HCT116 (cell line): Measurements from ENCODE around the gene MAPK8. TPM values are rescaled to one million over a fixed set of nuclear protein-coding genes. Genes with fewer than 3 reads are reported as not detected.

Experiments
- ATAC-seq: fragments of 200-7000 bp; cut with Tn5 transposase; 2 replicates; pipeline ENCODE4 v1.9.1; 2020; ENCODE audit warnings: mild to moderate bottlenecking, moderate library complexity
- BruUV-seq: library from RNA; stranded (reverse); fragments of 400-500 nt; replicated peaks from 2 replicates; lab custom pipeline; 2021; lab: Mats Ljungman, UMichigan
- CTCF ChIA-PET: fragments of 300-600 bp; sonication (Branson Sonifier 250); formaldehyde crosslinking; loops from one replicate; lab custom pipeline; 2021; ENCODE audit warnings: antibody characterized with exemption; lab: Charles Lee
- POLR2A ChIA-PET: fragments of 300-600, 350-600 bp; sonication (Branson Sonifier 250); formaldehyde crosslinking; loops from one replicate; lab custom pipeline; 2021; ENCODE audit warnings: antibody characterized with exemption; lab: Charles Lee
- RAD21 ChIA-PET, 2 experiments: fragments of 300-600 bp; sonication (Branson Sonifier 250); formaldehyde crosslinking; loops; one replicate each; lab custom pipeline; 2023; ENCODE audit warnings: low total read pairs in 2 of 2; ENCODE audit not compliant: uncharacterized antibody in 2 of 2, unreplicated experiment in 2 of 2, low non-redundant PET in 1 of 2; lab: Charles Lee
- DNase-seq: peaks from one replicate; pipeline ENCODE4 v3.0.0-alpha.2; 2010; ENCODE audit warnings: low read depth, low spot score
- H2AFZ ChIP-seq: fragments of 200-600 bp; shearing (Covaris generic), sonication (generic); 2 replicates; pipeline ENCODE4 v1.6.1; 2017; ENCODE audit warnings: low read depth, mixed run types, mixed read lengths, antibody characterized with exemption, low read length; ENCODE audit not compliant: poor library complexity, severe bottlenecking
- H3K27ac ChIP-seq: 2 replicates; pipeline ENCODE4 v1.5.1; 2012; ENCODE audit warnings: low read depth, low read length
- H3K27me3 ChIP-seq: fragments of 200-600 bp; sonication (generic); 2 replicates; pipeline ENCODE4 v1.6.1; 2016; ENCODE audit warnings: mixed run types, low read length, mixed read lengths; ENCODE audit not compliant: insufficient read depth
- H3K36me3 ChIP-seq, 2 experiments: fragments of 200-500 bp in 1 of 2; fragments of 200-600 bp in 1 of 2; sonication (Bioruptor generic) in 1 of 2; sonication (generic) in 1 of 2; 2 replicates each; pipeline versions ENCODE4 v1.5.1 to v1.6.1; 2014 to 2016; ENCODE audit warnings: low read length in 2 of 2, inconsistent platforms in 1 of 2, mixed read lengths in 1 of 2, mixed run types in 1 of 2; ENCODE audit not compliant: insufficient read depth in 2 of 2, control insufficient read depth in 1 of 2
- H3K4me1 ChIP-seq, 2 experiments: fragments of 200-600 bp in 1 of 2; sonication (generic) in 1 of 2; 2 replicates each; pipeline versions ENCODE4 v1.5.1 to v1.6.1; 2012 to 2017; ENCODE audit warnings: low read length in 2 of 2, inconsistent platforms in 1 of 2, mild to moderate bottlenecking in 1 of 2, mixed read lengths in 1 of 2, mixed run types in 1 of 2, moderate library complexity in 1 of 2; ENCODE audit not compliant: insufficient read depth in 2 of 2, control insufficient read depth in 1 of 2
- H3K4me2 ChIP-seq: fragments of 200-600 bp; sonication (generic); 2 replicates; pipeline ENCODE4 v1.6.1; 2017; ENCODE audit warnings: mixed run types, low read length, mixed read lengths
- H3K4me3 ChIP-seq, 2 experiments: fragments of 200-600 bp in 1 of 2; sonication (generic) in 1 of 2; replicated peaks in 1 of 2; 2 replicates each; pipeline ENCODE4 v1.5.1; 2011 to 2016; ENCODE audit warnings: low read length in 2 of 2, control low read depth in 1 of 2, low read depth in 1 of 2, mild to moderate bottlenecking in 1 of 2, mixed read lengths in 1 of 2, mixed run types in 1 of 2
- H3K79me2 ChIP-seq: fragments of 200-600 bp; sonication (generic); 2 replicates; pipeline ENCODE4 v1.6.1; 2017; ENCODE audit warnings: mild to moderate bottlenecking, mixed run types, low read length, moderate library complexity, mixed read lengths; ENCODE audit not compliant: insufficient read depth
- H3K9ac ChIP-seq: fragments of 200-600 bp; sonication (generic); 2 replicates; pipeline ENCODE4 v1.6.1; 2016; ENCODE audit warnings: low read length, mixed read lengths
- H3K9me2 ChIP-seq: fragments of 200-600 bp; sonication (generic), shearing (Covaris generic); 2 replicates; pipeline ENCODE4 v1.6.1; 2017; ENCODE audit warnings: mixed run types, mild to moderate bottlenecking, moderate library complexity; ENCODE audit not compliant: insufficient read depth
- H3K9me3 ChIP-seq, 2 experiments: fragments of 200-500 bp in 1 of 2; fragments of 200-600 bp in 1 of 2; sonication (Bioruptor generic) in 1 of 2; sonication (generic) in 1 of 2; 2 replicates each; pipeline ENCODE4 v1.6.1; 2014 to 2017; ENCODE audit warnings: low read length in 2 of 2, mixed read lengths in 2 of 2, inconsistent platforms in 1 of 2, low read depth in 1 of 2, mild to moderate bottlenecking in 1 of 2, mixed run types in 1 of 2, moderate library complexity in 1 of 2; ENCODE audit not compliant: control insufficient read depth in 1 of 2, insufficient read depth in 1 of 2
- H4K20me1 ChIP-seq: fragments of 200-600 bp; sonication (generic), shearing (Covaris generic); 2 replicates; pipeline ENCODE4 v1.6.1; 2017; ENCODE audit warnings: mixed run types, mild to moderate bottlenecking, moderate library complexity; ENCODE audit not compliant: insufficient read depth
- EGR1 ChIP-seq: IDR thresholded peaks from 2 replicates; pipeline ENCODE4 v1.6.1; 2012; ENCODE audit warnings: low read depth
- EZH2phosphoT487 ChIP-seq: fragments of 200-600 bp; IDR thresholded peaks from 2 replicates; pipeline ENCODE4 v1.6.1; 2018; ENCODE audit warnings: antibody characterized with exemption, borderline replicate concordance
- FOSL1 ChIP-seq: IDR thresholded peaks from 2 replicates; pipeline ENCODE4 v1.6.1; 2012; ENCODE audit warnings: low read depth
- SIN3A ChIP-seq: IDR thresholded peaks from 2 replicates; pipeline ENCODE4 v1.6.1; 2012; ENCODE audit warnings: low read depth
- SRF ChIP-seq: IDR thresholded peaks from 2 replicates; pipeline ENCODE4 v1.6.1; 2012; ENCODE audit warnings: low read depth
- YY1 ChIP-seq: IDR thresholded peaks from 2 replicates; pipeline ENCODE4 v1.6.1; 2011; ENCODE audit warnings: low read length, low read depth, moderate library complexity, mild to moderate bottlenecking; ENCODE audit not compliant: insufficient replicate concordance; ENCODE audit errors: extremely low read depth
- intact Hi-C: fragments of 100-400 bp; cut with micrococcal nuclease; formaldehyde crosslinking; loops from 2 replicates; pipeline ENCODE4 v1.10.0; 2022
- total RNA-seq: library from RNA; stranded (reverse); gene quantifications from one replicate; pipeline ENCODE4 v1.2.1, GENCODE V29; 2021; ENCODE audit not compliant: unreplicated experiment
- TF ChIP-seq, protein P1 (sequence below), 3 experiments: fragments of 200-600 bp in 1 of 3; sonication (generic) in 1 of 3; IDR thresholded peaks in 2 of 3; conservative IDR thresholded peaks in 1 of 3; 2 replicates each; pipeline ENCODE4 v1.5.1; 2012 to 2017; ENCODE audit warnings: low read depth in 2 of 3, low read length in 2 of 3, antibody characterized with exemption in 1 of 3, borderline replicate concordance in 1 of 3, control low read depth in 1 of 3, mild to moderate bottlenecking in 1 of 3, mixed read lengths in 1 of 3, mixed run types in 1 of 3, moderate library complexity in 1 of 3; ENCODE audit not compliant: insufficient read depth in 1 of 3
- TF ChIP-seq, protein P2 (sequence below): IDR thresholded peaks from 2 replicates; pipeline ENCODE4 v1.6.1; 2012; ENCODE audit warnings: low read depth

MAPK8 gene
- total RNA-seq, 1 experiment from 2014 or later = 71.0 TPM

DNA sequence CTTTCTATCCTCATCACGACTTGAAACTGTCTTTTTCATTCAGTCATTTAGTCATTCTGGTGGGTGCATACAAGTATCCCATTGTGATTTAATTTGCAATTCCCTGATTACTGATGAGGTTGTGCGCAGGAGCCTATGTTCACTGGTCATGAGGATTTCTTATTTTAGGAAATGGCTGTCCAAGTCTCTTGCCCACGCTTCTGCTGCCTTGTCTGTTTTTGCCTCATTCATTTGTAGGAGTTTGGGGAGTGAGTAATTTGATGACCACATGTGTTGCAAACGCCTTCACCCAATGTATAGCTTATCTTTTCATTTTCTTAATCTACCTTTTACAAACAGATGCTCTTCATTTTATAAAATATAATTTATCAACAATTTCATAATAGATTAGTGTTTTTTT is 171.1 kb downstream of the MAPK8 start:
- Histone ChIP-seq H3K4me1 (no peaks in the 10 kb centered on the region), H3K9me2 (no peaks in the 10 kb centered on the region), H3K9me3 (no peaks in the 10 kb centered on the region), H4K20me1 (no peaks in the 10 kb centered on the region), H3K27ac (no peak overlapping the region), H3K36me3 (no peaks in the 10 kb centered on the region), H2AFZ (no peak overlapping the region), H3K4me2 (no peak overlapping the region), H3K79me2 (no peaks in the 10 kb centered on the region), H3K4me3 (no peak overlapping the region), H3K9ac (no peak overlapping the region), H3K27me3 (no peaks in the 10 kb centered on the region)
- intact Hi-C loops = no loop called here
- DNase-seq (no peak), ATAC-seq (no peak)
- ChIA-PET POLR2A (no interaction called here), RAD21 (no interaction called here), CTCF (no interaction called here)
- no TSS peak for BruUV-seq
- no peak for TF ChIP-seq EGR1
- no peak for TF ChIP-seq FOSL1
- no peak for TF ChIP-seq SRF

DNA sequence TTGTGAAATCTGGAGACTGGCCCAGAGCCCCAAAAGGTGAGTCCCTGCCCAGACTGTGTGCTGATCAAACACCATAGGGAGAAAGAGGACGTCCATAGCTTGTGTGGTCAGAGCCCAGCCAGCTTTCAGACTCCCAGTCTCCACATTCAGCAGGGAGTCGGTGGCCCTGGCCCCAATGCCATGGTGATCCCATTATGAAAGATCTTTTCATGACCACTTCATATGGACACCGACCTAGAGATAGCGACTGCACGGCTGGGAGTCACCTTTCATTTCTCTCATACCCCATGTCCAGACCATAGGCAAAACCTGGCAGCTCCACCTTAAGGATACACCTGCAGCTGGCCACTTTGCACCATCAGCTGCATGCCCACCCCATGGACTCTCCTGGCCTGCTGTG is 172.0 kb downstream of the MAPK8 start:
- ATAC-seq (no peak), DNase-seq (no peak)
- ChIA-PET CTCF (no interaction called here), POLR2A (no interaction called here), RAD21 (no interaction called here)
- H3K36me3 ChIP-seq = no peaks in the 10 kb centered on the region
- no peak overlapping the region for H3K4me3 ChIP-seq
- H3K9ac ChIP-seq = no peak overlapping the region
- no peaks in the 10 kb centered on the region for H3K27me3 ChIP-seq
- intact Hi-C loops = no loop called here
- no peak overlapping the region for H2AFZ ChIP-seq
- no peaks in the 10 kb centered on the region for H4K20me1 ChIP-seq
- H3K79me2 ChIP-seq = no peaks in the 10 kb centered on the region
- H3K4me2 ChIP-seq = no peak overlapping the region
- H3K9me2 ChIP-seq = no peaks in the 10 kb centered on the region
- no peaks in the 10 kb centered on the region for H3K9me3 ChIP-seq
- H3K27ac ChIP-seq = no peak overlapping the region
- TF ChIP-seq YY1 (no peak), SRF (no peak), SIN3A (no peak), EZH2phosphoT487 (no peak)
- TF ChIP-seq, protein P1, sequence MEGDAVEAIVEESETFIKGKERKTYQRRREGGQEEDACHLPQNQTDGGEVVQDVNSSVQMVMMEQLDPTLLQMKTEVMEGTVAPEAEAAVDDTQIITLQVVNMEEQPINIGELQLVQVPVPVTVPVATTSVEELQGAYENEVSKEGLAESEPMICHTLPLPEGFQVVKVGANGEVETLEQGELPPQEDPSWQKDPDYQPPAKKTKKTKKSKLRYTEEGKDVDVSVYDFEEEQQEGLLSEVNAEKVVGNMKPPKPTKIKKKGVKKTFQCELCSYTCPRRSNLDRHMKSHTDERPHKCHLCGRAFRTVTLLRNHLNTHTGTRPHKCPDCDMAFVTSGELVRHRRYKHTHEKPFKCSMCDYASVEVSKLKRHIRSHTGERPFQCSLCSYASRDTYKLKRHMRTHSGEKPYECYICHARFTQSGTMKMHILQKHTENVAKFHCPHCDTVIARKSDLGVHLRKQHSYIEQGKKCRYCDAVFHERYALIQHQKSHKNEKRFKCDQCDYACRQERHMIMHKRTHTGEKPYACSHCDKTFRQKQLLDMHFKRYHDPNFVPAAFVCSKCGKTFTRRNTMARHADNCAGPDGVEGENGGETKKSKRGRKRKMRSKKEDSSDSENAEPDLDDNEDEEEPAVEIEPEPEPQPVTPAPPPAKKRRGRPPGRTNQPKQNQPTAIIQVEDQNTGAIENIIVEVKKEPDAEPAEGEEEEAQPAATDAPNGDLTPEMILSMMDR (IDR thresholded peaks at IDR 0.05 in 2 of 3, conservative IDR thresholded peaks at IDR 0.05 in 1 of 3; ENCODE audit: borderline replicate concordance in 1 of 3, insufficient read depth in 1 of 3, low read depth in 2 of 3, low read length in 2 of 3) = no peak
- TF ChIP-seq, protein P2, sequence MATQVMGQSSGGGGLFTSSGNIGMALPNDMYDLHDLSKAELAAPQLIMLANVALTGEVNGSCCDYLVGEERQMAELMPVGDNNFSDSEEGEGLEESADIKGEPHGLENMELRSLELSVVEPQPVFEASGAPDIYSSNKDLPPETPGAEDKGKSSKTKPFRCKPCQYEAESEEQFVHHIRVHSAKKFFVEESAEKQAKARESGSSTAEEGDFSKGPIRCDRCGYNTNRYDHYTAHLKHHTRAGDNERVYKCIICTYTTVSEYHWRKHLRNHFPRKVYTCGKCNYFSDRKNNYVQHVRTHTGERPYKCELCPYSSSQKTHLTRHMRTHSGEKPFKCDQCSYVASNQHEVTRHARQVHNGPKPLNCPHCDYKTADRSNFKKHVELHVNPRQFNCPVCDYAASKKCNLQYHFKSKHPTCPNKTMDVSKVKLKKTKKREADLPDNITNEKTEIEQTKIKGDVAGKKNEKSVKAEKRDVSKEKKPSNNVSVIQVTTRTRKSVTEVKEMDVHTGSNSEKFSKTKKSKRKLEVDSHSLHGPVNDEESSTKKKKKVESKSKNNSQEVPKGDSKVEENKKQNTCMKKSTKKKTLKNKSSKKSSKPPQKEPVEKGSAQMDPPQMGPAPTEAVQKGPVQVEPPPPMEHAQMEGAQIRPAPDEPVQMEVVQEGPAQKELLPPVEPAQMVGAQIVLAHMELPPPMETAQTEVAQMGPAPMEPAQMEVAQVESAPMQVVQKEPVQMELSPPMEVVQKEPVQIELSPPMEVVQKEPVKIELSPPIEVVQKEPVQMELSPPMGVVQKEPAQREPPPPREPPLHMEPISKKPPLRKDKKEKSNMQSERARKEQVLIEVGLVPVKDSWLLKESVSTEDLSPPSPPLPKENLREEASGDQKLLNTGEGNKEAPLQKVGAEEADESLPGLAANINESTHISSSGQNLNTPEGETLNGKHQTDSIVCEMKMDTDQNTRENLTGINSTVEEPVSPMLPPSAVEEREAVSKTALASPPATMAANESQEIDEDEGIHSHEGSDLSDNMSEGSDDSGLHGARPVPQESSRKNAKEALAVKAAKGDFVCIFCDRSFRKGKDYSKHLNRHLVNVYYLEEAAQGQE = no peak
- no TSS peak for BruUV-seq
- no peaks in the 10 kb centered on the region for H3K4me1 ChIP-seq
